Measurements from ENCODE around the gene CDK19. TPM values are rescaled to one million over a fixed set of nuclear protein-coding genes. Genes with fewer than 3 reads are reported as not detected.
A peak's percentile ranks its signal among the peaks of the same experiment; 100 is the strongest.

Gene CDK19
- total RNA-seq, 1 experiment from 2014 or later, result 7.0 TPM

GRCh38 chr6:110813338-110814101 is 1.7 kb downstream of the CDK19 start:
- peaks cover 6% of the 10 kb centered on the region; the same call in 1 of the 2 replicates for H3K79me2 ChIP-seq (ENCODE audit: insufficient read depth, low read length)

More at GRCh38 chr6:110813338-110814101, 1.7 kb downstream of the CDK19 start:
- Histone ChIP-seq H3K23me2 (ENCODE audit: insufficient read length, low read depth, low read length, poor library complexity, severe bottlenecking) (peaks cover 6% of the 10 kb centered on the region), H3K4me2 (ENCODE audit: insufficient read depth, insufficient read length, low read length) (peak overlapping the region; percentile 96), H3K27ac (ENCODE audit: insufficient read length, low read depth, low read length) (no peak overlapping the region), H3K9me3 (ENCODE audit: control insufficient read depth, low read depth, low read length) (no peaks in the 10 kb centered on the region), H3K9ac (ENCODE audit: extremely low read depth, insufficient read length, low read length) (peak overlapping the region; percentile 63), H3K14ac (ENCODE audit: insufficient read depth, low read length) (no peak overlapping the region), H2BK120ac (ENCODE audit: low read depth, low read length, poor library complexity, severe bottlenecking) (no peak overlapping the region), H4K8ac (replicated peaks; ENCODE audit: insufficient read length, low read depth, low read length) (no peak overlapping the region), H2AK5ac (ENCODE audit: insufficient read length, low read length) (no peak overlapping the region), H4K20me1 (ENCODE audit: control insufficient read depth, insufficient read depth, insufficient read length) (no peaks in the 10 kb centered on the region), H3K56ac (ENCODE audit: insufficient read length, low read depth, low read length) (no peak overlapping the region), H4K91ac (ENCODE audit: insufficient read length, low read depth, low read length) (no peak overlapping the region), H3T11ph (ENCODE audit: low read length) (no peak overlapping the region), H4K5ac (ENCODE audit: insufficient read length, low read depth, low read length) (no peak overlapping the region), H2BK20ac (ENCODE audit: low read depth, low read length, poor library complexity, severe bottlenecking) (no peak overlapping the region), H3K4ac (ENCODE audit: low read depth, low read length) (no peak overlapping the region), H3K18ac (ENCODE audit: insufficient read length, low read depth, low read length) (no peak overlapping the region), H2BK15ac (ENCODE audit: low read depth, low read length) (no peak overlapping the region), H2BK5ac (ENCODE audit: insufficient read length, low read length) (no peak overlapping the region), H3K27me3 (ENCODE audit: insufficient read depth, low read length) (no peaks in the 10 kb centered on the region), H3K4me1 (ENCODE audit: insufficient read depth, low read length) (no peaks in the 10 kb centered on the region), H3K23ac (ENCODE audit: insufficient read length, low read depth, low read length) (no peak overlapping the region), H2BK12ac (ENCODE audit: insufficient read length, low read depth, low read length) (no peak overlapping the region), H3K79me1 (ENCODE audit: insufficient read depth, low read depth, low read length, poor library complexity, severe bottlenecking) (no peaks in the 10 kb centered on the region), H2AFZ (ENCODE audit: low read length) (no peak overlapping the region)
- TF ChIP-seq CTCF (conservative IDR thresholded peaks at IDR 0.05), result no peak
- no peaks in the 10 kb centered on the region for H3K27me3 Mint-ChIP-seq (ENCODE audit: low read depth)
- no peaks in the 10 kb centered on the region; a peak in 1 of 5 replicates for H3K9me3 Mint-ChIP-seq
- peaks cover 0 to 2% (median 0%) of the 10 kb centered on the region in 3 experiments; a peak in 2 of 7 replicates for H3K36me3 Mint-ChIP-seq (ENCODE audit: insufficient read depth in 1 of 3, low read depth in 3 of 3)
- no CpG with 5 or more reads among the region's 8 CpGs for WGBS (ENCODE audit: extremely low coverage, insufficient read length, low lambda C conversion rate)
- peaks cover 14 to 16% of the 10 kb centered on the region in 2 experiments for H3K4me1 Mint-ChIP-seq
- H3K27ac Mint-ChIP-seq, result peak overlapping the region in 1 of 3 experiments; percentile 97; a peak in 2 of 7 replicates
- H3K4me3 Mint-ChIP-seq, result peak overlapping the region; percentile 97
- DNase-seq, result no peak

Measured in H9 (cell line).